GM12874 (cell line): ENCODE data around the gene MAVS.

Experiments used
- TF ChIP-seq, protein P1 (sequence below): IDR thresholded peaks from 2 replicates; pipeline ENCODE4 v1.5.1; 2011; ENCODE audit warnings: low read depth, mild to moderate bottlenecking, control low read depth, low read length, moderate library complexity; ENCODE audit not compliant: insufficient read depth

The MAVS gene

GRCh38 chr20:3863317-3863716 lies 16.7 kb downstream of the MAVS start:
- TF ChIP-seq, protein P1, sequence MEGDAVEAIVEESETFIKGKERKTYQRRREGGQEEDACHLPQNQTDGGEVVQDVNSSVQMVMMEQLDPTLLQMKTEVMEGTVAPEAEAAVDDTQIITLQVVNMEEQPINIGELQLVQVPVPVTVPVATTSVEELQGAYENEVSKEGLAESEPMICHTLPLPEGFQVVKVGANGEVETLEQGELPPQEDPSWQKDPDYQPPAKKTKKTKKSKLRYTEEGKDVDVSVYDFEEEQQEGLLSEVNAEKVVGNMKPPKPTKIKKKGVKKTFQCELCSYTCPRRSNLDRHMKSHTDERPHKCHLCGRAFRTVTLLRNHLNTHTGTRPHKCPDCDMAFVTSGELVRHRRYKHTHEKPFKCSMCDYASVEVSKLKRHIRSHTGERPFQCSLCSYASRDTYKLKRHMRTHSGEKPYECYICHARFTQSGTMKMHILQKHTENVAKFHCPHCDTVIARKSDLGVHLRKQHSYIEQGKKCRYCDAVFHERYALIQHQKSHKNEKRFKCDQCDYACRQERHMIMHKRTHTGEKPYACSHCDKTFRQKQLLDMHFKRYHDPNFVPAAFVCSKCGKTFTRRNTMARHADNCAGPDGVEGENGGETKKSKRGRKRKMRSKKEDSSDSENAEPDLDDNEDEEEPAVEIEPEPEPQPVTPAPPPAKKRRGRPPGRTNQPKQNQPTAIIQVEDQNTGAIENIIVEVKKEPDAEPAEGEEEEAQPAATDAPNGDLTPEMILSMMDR: no peak

DNA sequence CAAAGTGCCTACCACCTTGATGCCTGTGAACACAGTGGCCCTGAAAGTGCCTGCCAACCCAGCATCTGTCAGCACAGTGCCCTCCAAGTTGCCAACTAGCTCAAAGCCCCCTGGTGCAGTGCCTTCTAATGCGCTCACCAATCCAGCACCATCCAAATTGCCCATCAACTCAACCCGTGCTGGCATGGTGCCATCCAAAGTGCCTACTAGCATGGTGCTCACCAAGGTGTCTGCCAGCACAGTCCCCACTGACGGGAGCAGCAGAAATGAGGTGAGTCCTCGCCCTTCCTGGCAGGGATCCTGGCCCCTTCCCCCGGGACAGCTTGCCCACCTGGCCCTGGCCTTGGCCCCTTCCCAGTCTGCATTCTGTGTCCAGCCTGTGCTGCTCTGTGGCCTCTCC lies 17.9 kb downstream of the MAVS start:
- TF ChIP-seq, protein P1: no peak

- TF ChIP-seq, protein P1: no peak
Observed at GRCh38 chr20:3865152-3865886, 18.7 kb downstream of the MAVS start.

DNA sequence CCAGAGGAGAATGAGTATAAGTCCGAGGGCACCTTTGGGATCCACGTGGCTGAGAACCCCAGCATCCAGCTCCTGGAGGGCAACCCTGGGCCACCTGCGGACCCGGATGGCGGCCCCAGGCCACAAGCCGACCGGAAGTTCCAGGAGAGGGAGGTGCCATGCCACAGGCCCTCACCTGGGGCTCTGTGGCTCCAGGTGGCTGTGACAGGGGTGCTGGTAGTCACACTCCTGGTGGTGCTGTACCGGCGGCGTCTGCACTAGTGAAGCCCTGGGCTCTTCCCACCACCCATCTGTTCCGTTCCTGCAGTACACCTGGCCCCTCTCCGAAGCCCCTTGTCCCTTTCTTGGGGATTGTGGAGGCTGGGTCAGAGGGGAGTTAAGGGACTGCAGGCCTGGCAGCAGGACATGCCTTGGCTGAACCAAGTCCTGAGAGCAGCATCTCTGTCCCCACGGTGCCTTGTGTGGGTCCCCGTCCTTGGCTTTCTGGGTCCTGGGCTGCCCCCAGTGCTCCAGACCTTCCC lies 19.3 kb downstream of the MAVS start:
- TF ChIP-seq, protein P1: no peak

DNA sequence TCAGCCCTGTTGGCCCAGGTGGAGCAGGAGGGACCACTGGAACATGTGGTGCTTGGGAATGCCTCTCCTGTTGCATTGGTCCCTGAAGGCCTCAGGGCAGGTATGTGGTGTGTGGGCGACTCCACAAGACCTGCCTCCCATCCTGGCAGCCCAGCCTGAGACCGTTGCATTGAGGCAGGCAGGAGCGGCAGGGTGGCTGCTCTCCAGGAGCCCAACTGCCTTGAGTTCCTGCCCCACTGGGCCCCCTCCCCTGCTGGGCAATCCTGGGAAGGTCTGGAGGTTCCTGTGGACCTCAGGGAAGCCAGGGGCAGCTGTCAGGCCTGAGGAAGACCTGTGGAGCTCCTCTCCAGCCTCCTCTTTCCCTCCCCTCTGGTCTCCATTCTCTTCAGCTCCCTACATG lies 19.8 kb downstream of the MAVS start:
- TF ChIP-seq, protein P1: no peak

DNA sequence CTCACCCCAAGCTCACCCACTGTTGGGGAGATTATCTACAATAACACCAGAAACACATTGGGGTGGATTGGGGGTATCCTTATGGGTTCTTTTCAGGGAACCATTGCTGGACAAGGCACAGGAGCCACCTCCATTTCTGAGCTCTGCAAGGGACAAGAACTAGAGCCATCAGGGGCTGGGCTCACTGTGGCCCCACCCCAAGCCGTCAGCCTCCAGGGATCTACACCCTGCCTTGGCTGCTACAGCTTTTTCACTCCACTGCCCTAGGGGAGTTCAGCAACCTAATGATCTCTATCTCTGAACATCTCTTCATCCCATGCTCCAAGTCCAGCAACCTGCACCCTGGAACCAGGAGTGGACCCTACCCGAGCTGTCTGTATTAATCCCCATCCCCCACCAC lies 21.2 kb downstream of the MAVS start:
- TF ChIP-seq, protein P1: no peak

- TF ChIP-seq, protein P1: no peak
Observed at GRCh38 chr20:3869839-3870634, 23.4 kb downstream of the MAVS start.
